ENCODE measurements around the gene STXBP5.

The STXBP5 gene

GRCh38 chr6:147190556-147190955 lies 13.7 kb upstream of the STXBP5 start:
- Histone ChIP-seq H3K9me3 (ENCODE audit: low read length) (no peaks in the 10 kb centered on the region), H3K9me2 (ENCODE audit: low read depth, low read length) (no peaks in the 10 kb centered on the region)

GRCh38 chr6:147192278-147192911 lies 11.8 kb upstream of the STXBP5 start:
- H3K36me3 ChIP-seq (ENCODE audit: insufficient read depth, low read length): no peaks in the 10 kb centered on the region
- H3K79me2 ChIP-seq (ENCODE audit: insufficient read depth, low read length): no peaks in the 10 kb centered on the region
- H3K4me3 ChIP-seq (ENCODE audit: low read depth, low read length, poor library complexity, severe bottlenecking): no peak overlapping the region
- H4K20me1 ChIP-seq (ENCODE audit: insufficient read depth, low read length): no peaks in the 10 kb centered on the region
- no peak overlapping the region for H3K4me2 ChIP-seq (ENCODE audit: low read length)
- H3K9ac ChIP-seq (ENCODE audit: low read length): no peak overlapping the region
- H3K9me2 ChIP-seq (ENCODE audit: low read depth, low read length): no peaks in the 10 kb centered on the region
- H3K4me1 ChIP-seq (ENCODE audit: insufficient read depth, low read length, severe bottlenecking): no peaks in the 10 kb centered on the region
- H3K27me3 ChIP-seq (ENCODE audit: insufficient read depth, low read length): no peaks in the 10 kb centered on the region
- no peaks in the 10 kb centered on the region for H3F3A ChIP-seq (ENCODE audit: insufficient read depth, low read length)
- H3K27ac ChIP-seq (ENCODE audit: low read depth, low read length, poor library complexity, severe bottlenecking): no peak overlapping the region
- H3K9me3 ChIP-seq (ENCODE audit: low read length): no peaks in the 10 kb centered on the region
- H2AFZ ChIP-seq (ENCODE audit: low read length): no peak overlapping the region
- no peak for TF ChIP-seq CTCF (IDR thresholded peaks at IDR 0.05; ENCODE audit: low read length)
- no peak for TF ChIP-seq EZH2 (IDR thresholded peaks at IDR 0.05; ENCODE audit: borderline replicate concordance, low read length)

More at GRCh38 chr6:147190556-147190955, 13.7 kb upstream of the STXBP5 start:
- H3F3A ChIP-seq (ENCODE audit: insufficient read depth, low read length): no peaks in the 10 kb centered on the region
- no peaks in the 10 kb centered on the region for H3K36me3 ChIP-seq (ENCODE audit: insufficient read depth, low read length)
- TF ChIP-seq EZH2 (IDR thresholded peaks at IDR 0.05; ENCODE audit: borderline replicate concordance, low read length): no peak
- no peak for TF ChIP-seq CTCF (IDR thresholded peaks at IDR 0.05; ENCODE audit: low read length)
- no peaks in the 10 kb centered on the region for H3K27me3 ChIP-seq (ENCODE audit: insufficient read depth, low read length)
- H3K4me3 ChIP-seq (ENCODE audit: low read depth, low read length, poor library complexity, severe bottlenecking): no peak overlapping the region
- H4K20me1 ChIP-seq (ENCODE audit: insufficient read depth, low read length): no peaks in the 10 kb centered on the region
- H3K9ac ChIP-seq (ENCODE audit: low read length): no peak overlapping the region
- no peaks in the 10 kb centered on the region for H3K79me2 ChIP-seq (ENCODE audit: insufficient read depth, low read length)
- no peak overlapping the region for H3K27ac ChIP-seq (ENCODE audit: low read depth, low read length, poor library complexity, severe bottlenecking)
- no peaks in the 10 kb centered on the region for H3K4me1 ChIP-seq (ENCODE audit: insufficient read depth, low read length, severe bottlenecking)
- no peak overlapping the region for H3K4me2 ChIP-seq (ENCODE audit: low read length)
- H2AFZ ChIP-seq (ENCODE audit: low read length): no peak overlapping the region

GRCh38 chr6:147194652-147195411 lies 9.4 kb upstream of the STXBP5 start:
- H2AFZ ChIP-seq (ENCODE audit: low read length): no peak overlapping the region
- no peak overlapping the region for H3K4me3 ChIP-seq (ENCODE audit: low read depth, low read length, poor library complexity, severe bottlenecking)
- H3K9me2 ChIP-seq (ENCODE audit: low read depth, low read length): no peaks in the 10 kb centered on the region
- H3F3A ChIP-seq (ENCODE audit: insufficient read depth, low read length): no peaks in the 10 kb centered on the region
- no peak for TF ChIP-seq EZH2 (IDR thresholded peaks at IDR 0.05; ENCODE audit: borderline replicate concordance, low read length)
- no peak for TF ChIP-seq CTCF (IDR thresholded peaks at IDR 0.05; ENCODE audit: low read length)
- no peaks in the 10 kb centered on the region for H4K20me1 ChIP-seq (ENCODE audit: insufficient read depth, low read length)
- H3K36me3 ChIP-seq (ENCODE audit: insufficient read depth, low read length): no peaks in the 10 kb centered on the region
- no peaks in the 10 kb centered on the region for H3K4me1 ChIP-seq (ENCODE audit: insufficient read depth, low read length, severe bottlenecking)
- no peak overlapping the region for H3K9ac ChIP-seq (ENCODE audit: low read length)
- H3K9me3 ChIP-seq (ENCODE audit: low read length): no peaks in the 10 kb centered on the region
- H3K27me3 ChIP-seq (ENCODE audit: insufficient read depth, low read length): no peaks in the 10 kb centered on the region
- H3K27ac ChIP-seq (ENCODE audit: low read depth, low read length, poor library complexity, severe bottlenecking): no peak overlapping the region
- H3K4me2 ChIP-seq (ENCODE audit: low read length): no peak overlapping the region
- no peaks in the 10 kb centered on the region for H3K79me2 ChIP-seq (ENCODE audit: insufficient read depth, low read length)
